Measurements from ENCODE around the gene ROBO2.

Gene ROBO2

GRCh38 chr3:77514766-77515165, 474.9 kb downstream of the ROBO2 start:
- no peak for TF ChIP-seq CTCF (IDR thresholded peaks at IDR 0.05; ENCODE audit: low read depth, low read length)
- DNase-seq (ENCODE audit: extremely low read depth, low read depth): no peak

GRCh38 chr3:77524463-77524862, 484.6 kb downstream of the ROBO2 start:
- no peak for TF ChIP-seq CTCF (IDR thresholded peaks at IDR 0.05; ENCODE audit: low read depth, low read length)
- DNase-seq (ENCODE audit: extremely low read depth, low read depth): no peak

GRCh38 chr3:77524946-77525682, 485.2 kb downstream of the ROBO2 start:
- TF ChIP-seq CTCF (IDR thresholded peaks at IDR 0.05; ENCODE audit: low read depth, low read length): no peak
- no peak for DNase-seq (ENCODE audit: extremely low read depth, low read depth)

- TF ChIP-seq CTCF (IDR thresholded peaks at IDR 0.05; ENCODE audit: low read depth, low read length): no peak
- no peak for DNase-seq (ENCODE audit: extremely low read depth, low read depth)
Observed at GRCh38 chr3:77526573-77527113, 486.7 kb downstream of the ROBO2 start.

GRCh38 chr3:77529522-77529921, 489.6 kb downstream of the ROBO2 start:
- no peak for DNase-seq (ENCODE audit: extremely low read depth, low read depth)
- no peak for TF ChIP-seq CTCF (IDR thresholded peaks at IDR 0.05; ENCODE audit: low read depth, low read length)

GRCh38 chr3:77530870-77531269, 491.0 kb downstream of the ROBO2 start:
- DNase-seq (ENCODE audit: extremely low read depth, low read depth): no peak
- TF ChIP-seq CTCF (IDR thresholded peaks at IDR 0.05; ENCODE audit: low read depth, low read length): no peak

GRCh38 chr3:77535116-77535515, 495.2 kb downstream of the ROBO2 start:
- no peak for DNase-seq (ENCODE audit: extremely low read depth, low read depth)
- TF ChIP-seq CTCF (IDR thresholded peaks at IDR 0.05; ENCODE audit: low read depth, low read length): no peak

Measured in AG09319 (cell line).